ENCODE results near the gene PPP1R12B. TPM values are rescaled to one million over a fixed set of nuclear protein-coding genes. Genes with fewer than 3 reads are reported as not detected.

Gene PPP1R12B
- total RNA-seq, 1 experiment from 2014 or later, result 33.3 TPM

DNA sequence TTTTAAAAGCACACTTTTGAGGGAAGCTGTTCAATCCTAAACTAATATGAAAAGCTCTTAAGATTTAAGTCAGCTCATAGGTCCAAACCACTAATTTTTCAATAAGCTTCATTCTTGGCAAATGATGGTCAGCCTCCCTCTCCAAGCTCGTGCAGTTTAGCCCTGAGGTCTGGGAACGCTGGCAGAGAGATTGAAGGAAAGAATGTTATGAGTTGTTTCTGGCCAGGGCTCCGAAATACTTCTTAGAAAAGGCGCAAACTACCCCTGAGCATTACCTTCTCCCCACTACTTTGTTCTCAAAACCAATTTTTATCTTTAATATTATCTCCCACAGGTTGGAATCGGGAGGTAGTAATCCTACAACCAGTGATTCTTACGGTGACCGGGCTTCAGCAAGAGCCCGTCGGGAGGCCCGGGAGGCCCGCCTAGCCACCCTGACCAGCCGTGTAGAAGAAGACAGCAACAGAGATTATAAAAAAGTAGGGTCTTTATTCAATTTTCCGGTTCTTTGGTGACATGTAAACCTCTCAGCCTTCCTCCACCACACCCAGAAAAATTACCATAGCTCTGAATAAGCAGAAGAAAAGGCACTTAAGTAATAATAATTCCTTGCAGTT is 214.1 kb downstream of the PPP1R12B start:
- H3K9me2 ChIP-seq (ENCODE audit: insufficient read depth), result no peaks in the 10 kb centered on the region
- no peak overlapping the region for H3K27ac ChIP-seq
- H3K4me1 ChIP-seq (replicated peaks; ENCODE audit: insufficient read depth), result peaks cover 9% of the 10 kb centered on the region
- ChIA-PET CTCF (no interaction called here), POLR2A (ENCODE audit: unreplicated experiment) (no interaction called here)
- TF ChIP-seq EZH2 (IDR thresholded peaks at IDR 0.05; ENCODE audit: low read depth) (no peak), CTCF (conservative IDR thresholded peaks at IDR 0.05) (no peak)
- H3K27me3 ChIP-seq (ENCODE audit: insufficient read depth, low read depth), result no peaks in the 10 kb centered on the region
- DNase-seq, result no peak
- BruUV-seq (replicated peaks), result no TSS peak
- no peaks in the 10 kb centered on the region for H4K20me1 ChIP-seq (ENCODE audit: insufficient read depth)
- no peaks in the 10 kb centered on the region for H3K9me3 ChIP-seq (ENCODE audit: insufficient read depth, low read depth)
- intact Hi-C loops (cut with micrococcal nuclease; ENCODE audit: unreplicated experiment), result no loop called here
- no peaks in the 10 kb centered on the region for H3F3A ChIP-seq (ENCODE audit: insufficient read depth, low read depth)
- no peak overlapping the region for H3K4me2 ChIP-seq
- no peaks in the 10 kb centered on the region for H3K79me2 ChIP-seq (ENCODE audit: low read depth)
- 0 out of 2 replicates have a peak, but pooled peaks cover 5% of the 10 kb centered on the region for H3K36me3 ChIP-seq (ENCODE audit: low read depth)
- no peak overlapping the region for H2AFZ ChIP-seq
- H3K4me3 ChIP-seq, result no peak overlapping the region

DNA sequence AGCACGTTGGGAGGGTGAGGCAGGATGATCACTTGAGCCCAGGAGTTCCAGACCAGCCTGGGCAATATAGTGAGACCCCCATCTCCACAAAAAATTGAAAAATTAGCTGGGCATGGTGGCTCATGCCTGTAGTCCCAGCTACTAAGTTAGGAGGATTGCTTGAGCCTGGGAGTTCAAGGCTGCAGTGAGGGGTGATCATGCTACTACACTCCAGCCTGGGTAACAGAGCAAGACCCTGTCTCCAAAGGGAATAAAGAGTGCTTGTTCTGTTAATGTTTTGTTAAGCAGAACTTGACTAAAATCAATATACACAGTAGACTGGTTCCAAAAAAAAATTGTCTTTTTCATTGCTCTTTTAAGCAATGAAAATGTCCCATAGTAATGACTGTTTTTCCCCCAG is 215.3 kb downstream of the PPP1R12B start:
- H3K27me3 ChIP-seq (ENCODE audit: insufficient read depth, low read depth), result no peaks in the 10 kb centered on the region
- no peak overlapping the region for H3K4me3 ChIP-seq
- no peaks in the 10 kb centered on the region for H3K9me2 ChIP-seq (ENCODE audit: insufficient read depth)
- intact Hi-C loops (cut with micrococcal nuclease; ENCODE audit: unreplicated experiment), result no loop called here
- H3K4me1 ChIP-seq (replicated peaks; ENCODE audit: insufficient read depth), result peaks cover 18% of the 10 kb centered on the region
- H2AFZ ChIP-seq, result no peak overlapping the region
- no peaks in the 10 kb centered on the region for H3K79me2 ChIP-seq (ENCODE audit: low read depth)
- H3K9me3 ChIP-seq (ENCODE audit: insufficient read depth, low read depth), result no peaks in the 10 kb centered on the region
- no TSS peak for BruUV-seq (replicated peaks)
- no peak overlapping the region for H3K27ac ChIP-seq
- no peaks in the 10 kb centered on the region for H3F3A ChIP-seq (ENCODE audit: insufficient read depth, low read depth)
- CTCF ChIA-PET, result no interaction called here
- no peak for TF ChIP-seq CTCF (conservative IDR thresholded peaks at IDR 0.05)
- no peak for TF ChIP-seq EZH2 (IDR thresholded peaks at IDR 0.05; ENCODE audit: low read depth)
- H3K4me2 ChIP-seq, result no peak overlapping the region
- H4K20me1 ChIP-seq (ENCODE audit: insufficient read depth), result no peaks in the 10 kb centered on the region
- no peak for DNase-seq
- H3K36me3 ChIP-seq (ENCODE audit: low read depth), result peaks cover 9% of the 10 kb centered on the region; the same call in 1 of the 2 replicates
- POLR2A ChIA-PET (ENCODE audit: unreplicated experiment), result no interaction called here

- Histone ChIP-seq H3K27me3 (ENCODE audit: insufficient read depth, low read depth) (no peaks in the 10 kb centered on the region), H3K4me3 (no peak overlapping the region), H3F3A (ENCODE audit: insufficient read depth, low read depth) (no peaks in the 10 kb centered on the region), H3K9me2 (ENCODE audit: insufficient read depth) (no peaks in the 10 kb centered on the region), H3K27ac (no peak overlapping the region), H3K79me2 (ENCODE audit: low read depth) (no peaks in the 10 kb centered on the region), H3K4me2 (no peak overlapping the region), H3K36me3 (ENCODE audit: low read depth) (peaks cover 9% of the 10 kb centered on the region; the same call in 1 of the 2 replicates), H3K4me1 (replicated peaks; ENCODE audit: insufficient read depth) (peaks cover 18% of the 10 kb centered on the region), H2AFZ (no peak overlapping the region), H4K20me1 (ENCODE audit: insufficient read depth) (no peaks in the 10 kb centered on the region), H3K9me3 (ENCODE audit: insufficient read depth, low read depth) (no peaks in the 10 kb centered on the region)
- no peak for TF ChIP-seq EZH2 (IDR thresholded peaks at IDR 0.05; ENCODE audit: low read depth)
- no peak for TF ChIP-seq CTCF (conservative IDR thresholded peaks at IDR 0.05)
- CTCF ChIA-PET, result no interaction called here
- no peak for DNase-seq
- POLR2A ChIA-PET (ENCODE audit: unreplicated experiment), result no interaction called here
- intact Hi-C loops (cut with micrococcal nuclease; ENCODE audit: unreplicated experiment), result no loop called here
- BruUV-seq (replicated peaks), result no TSS peak
These were observed 216.5 kb downstream of the PPP1R12B start for GRCh38 chr1:202564958-202565495.
